HG02973 (cell line): ENCODE measurements around the gene TSPAN32.

Experiments used
- ATAC-seq: cut with Tn5 transposase; IDR thresholded peaks from one replicate; pipeline ENCODE4 v1.9.1; 2021; ENCODE audit warnings: moderate library complexity; ENCODE audit not compliant: unreplicated experiment

The TSPAN32 gene

DNA sequence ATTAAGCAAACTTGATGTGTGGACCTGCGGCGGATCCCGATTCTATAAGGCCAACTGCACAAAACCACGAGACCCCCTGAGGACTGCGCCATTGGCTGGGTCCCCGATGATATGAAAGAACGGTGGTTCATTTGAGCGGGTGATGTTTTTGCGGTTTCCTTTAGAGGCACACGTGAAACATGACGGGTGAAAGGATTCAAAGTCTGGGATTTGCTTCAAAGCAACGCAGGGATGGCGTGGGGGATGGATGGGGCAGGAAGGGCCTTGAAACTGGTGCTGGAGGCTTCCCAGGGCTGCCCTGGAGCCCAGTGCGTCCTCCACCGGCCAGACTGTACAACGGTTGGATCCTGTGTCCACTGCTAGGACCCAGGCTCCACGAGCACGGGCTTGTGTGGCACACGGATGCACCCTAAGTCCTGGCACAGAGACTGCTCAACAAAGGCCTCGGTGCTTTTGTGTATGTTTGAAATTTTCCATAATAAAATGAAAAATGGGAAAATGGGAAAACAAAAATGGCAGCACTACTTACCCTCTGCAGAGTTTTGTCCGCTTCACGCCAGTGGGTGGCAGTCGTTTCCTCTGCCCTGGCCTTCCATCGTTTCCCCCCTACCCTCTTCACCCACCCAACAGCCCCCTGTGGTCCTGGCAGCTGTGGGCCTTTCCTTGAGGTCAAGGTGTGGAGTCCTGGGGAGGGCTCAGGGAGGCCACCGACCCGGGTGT is 35.1 kb upstream of the TSPAN32 start:
- ATAC-seq: no peak

DNA sequence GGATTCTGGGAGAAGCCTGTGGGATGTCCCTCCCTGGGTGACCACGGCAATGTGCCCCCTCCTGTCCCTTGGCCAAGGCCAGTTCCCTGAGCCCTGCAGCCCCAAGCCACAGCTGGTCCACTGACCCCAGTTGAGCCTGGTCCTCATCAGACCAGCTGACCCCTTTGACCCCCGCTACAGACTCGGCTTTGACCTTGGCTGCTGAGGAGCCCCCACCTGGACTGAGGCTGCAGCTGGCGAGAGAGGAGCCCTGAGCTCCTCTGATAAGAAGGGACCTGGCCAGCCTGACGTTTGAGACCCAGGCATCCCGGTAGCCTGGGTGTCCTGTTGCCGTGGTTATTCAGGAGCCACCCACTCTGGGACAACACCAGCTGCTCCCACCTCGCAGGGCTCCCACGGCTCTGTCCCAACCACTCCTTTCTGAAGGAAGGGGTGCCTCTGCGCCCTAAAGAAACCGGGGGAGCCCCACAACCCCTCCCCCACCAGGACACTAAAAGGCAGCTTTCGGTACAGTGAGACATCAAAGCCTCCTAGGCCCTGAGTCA is 34.4 kb upstream of the TSPAN32 start:
- ATAC-seq: no peak

DNA sequence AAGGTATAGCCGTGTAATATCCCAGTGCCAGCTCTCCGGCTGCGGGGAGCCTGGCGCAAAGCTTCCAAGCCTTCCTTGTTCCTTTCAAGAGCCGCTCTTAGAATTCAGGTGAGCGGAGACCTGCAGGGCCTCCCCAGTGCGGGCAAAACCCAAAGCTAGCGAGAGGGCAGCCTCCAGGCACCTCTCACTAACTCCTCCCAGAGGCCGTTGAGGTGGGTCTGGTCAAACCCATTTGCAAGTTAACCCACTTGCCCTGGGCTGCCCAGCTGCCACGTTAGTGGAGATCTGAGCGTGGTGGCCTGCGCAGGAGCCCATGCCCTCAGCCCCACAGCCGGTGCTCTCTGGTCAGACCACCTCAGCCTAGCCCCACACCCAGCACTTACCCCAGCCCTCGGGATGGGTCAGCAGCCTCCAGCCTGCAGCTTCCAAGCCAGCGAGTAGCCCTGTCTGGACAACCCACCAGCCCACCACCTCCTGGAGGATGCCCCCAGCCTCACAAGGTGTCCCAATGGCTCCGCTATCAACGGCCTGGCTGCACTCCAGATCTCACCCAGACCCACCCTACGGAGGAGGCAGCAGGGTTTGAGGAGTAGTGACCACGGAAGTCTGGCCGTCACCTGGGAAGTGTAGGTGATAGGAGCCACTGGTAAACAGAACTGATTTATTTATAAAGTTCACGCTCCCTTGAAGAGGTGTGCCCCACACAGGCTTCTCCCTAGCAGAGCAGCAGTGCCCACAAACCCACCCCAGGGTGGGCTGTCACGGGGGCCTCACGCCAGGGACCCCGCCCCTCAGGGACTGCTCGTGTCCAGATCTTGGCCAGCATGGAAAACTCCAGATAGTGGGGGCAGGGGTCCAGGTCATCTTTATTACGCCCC is 33.7 kb upstream of the TSPAN32 start:
- no peak for ATAC-seq

DNA sequence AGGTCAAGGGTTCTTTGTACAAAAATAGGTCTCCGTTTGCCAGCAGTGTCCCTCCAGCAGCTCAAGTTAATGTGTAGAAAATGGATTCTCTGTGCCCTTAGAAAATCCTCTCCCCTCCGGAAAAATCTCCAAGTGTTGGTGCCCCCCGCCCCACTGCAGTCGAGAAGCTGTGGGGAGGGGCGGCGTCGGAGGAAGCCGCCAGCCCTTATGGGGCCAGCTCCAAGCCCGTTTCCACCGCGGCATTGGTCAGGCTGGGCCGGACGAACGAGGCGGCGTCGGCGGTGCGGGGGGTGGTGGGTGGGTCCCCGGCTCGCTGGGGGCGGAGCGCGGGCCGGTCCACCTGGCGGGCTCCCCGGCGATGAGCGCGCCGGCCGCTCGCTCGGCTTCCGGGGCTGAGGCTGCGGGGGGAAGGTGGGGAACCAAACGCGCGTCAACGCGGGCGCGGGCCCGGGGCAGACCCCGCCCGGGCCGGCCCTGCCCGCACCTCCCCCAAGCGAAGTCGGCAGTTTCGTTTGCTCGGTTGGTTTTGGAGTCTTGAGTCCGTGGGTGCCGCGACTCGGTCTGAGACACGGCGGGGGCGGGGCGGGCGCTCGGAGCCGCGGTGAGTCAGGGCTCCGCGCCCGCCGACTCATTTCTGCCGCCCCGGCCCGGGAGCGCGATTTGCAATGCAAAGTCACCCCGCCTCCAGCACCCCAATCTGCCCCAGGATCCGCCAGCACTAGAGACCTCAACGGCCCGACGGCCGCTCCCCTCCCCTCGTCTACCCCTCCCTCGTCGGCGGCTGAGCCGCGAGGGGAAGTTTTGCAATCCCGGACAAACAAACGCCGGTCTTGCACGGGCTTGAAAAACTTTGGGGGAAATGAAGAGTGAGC is 32.8 kb upstream of the TSPAN32 start:
- no peak for ATAC-seq

DNA sequence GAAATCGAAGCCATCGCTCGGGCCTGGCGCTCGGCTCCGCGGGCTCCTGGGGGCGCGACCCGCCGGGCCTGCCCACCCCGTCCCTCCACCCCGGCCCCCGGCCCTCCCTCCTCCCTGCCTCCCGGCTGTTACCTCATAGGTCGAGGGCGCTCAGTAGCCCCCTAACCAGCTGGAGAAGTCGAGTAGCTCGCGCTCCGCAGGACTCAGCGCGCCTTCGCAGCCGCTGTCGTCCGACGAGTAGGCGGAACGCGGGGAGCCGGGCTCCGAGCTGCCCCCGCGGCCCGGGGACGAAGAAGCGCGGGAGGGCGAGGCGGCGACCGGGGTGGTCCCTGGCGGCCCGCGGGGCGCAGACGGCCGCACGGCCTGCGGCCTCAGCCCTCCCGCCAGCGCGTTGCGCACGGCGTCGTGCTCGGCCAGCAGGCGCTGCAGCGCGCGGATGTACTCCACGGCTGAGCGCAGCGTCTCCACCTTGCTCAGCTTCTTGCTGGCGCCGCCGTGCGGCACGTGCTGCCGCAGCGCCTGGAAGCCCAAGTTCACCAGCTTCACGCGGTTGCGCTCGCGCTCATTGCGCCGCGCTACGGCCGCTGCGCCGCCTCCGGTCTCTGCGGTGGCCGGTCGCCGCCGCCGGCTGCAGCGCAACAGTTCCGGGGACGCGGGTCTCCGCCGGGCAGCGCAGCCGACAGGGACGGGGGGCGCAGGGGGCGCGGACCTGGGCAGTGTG is 32.1 kb upstream of the TSPAN32 start:
- no peak for ATAC-seq

DNA sequence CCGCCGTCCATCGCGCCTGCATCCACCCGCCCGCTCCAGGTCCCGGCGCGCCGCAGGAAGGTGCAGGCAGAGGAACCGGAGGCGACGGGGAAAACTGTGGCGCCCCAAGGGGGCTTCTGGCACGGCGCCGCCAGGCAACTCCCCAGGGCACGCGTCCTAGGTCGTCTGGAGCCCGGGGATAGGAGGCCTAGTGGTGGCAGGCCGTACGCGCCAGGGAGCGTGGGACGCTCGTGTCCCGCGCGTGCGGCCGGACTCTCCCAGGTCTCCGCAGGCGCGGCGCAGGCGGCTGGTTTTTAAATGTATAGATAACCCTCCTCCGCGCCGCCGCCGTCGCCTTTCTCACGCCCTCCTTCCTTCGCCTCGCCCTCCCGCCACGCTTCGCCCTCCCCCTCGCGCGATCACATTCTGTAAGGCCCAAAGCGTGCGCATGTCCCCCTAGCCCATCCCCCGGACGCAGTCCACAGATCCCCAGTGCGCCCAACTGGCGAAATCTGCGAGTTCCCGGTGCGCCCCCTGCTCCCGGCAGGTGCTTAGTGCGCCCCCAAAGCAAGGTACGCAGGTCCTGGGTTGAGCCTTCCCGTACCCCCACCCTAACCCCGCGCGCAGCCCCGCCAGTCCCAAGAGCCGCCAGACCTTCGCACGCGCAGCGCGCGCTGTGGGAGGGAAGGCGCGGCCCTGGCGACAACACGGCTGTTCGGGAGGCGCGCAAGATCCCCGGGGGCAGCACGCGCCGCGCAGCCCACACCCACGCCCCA is 31.3 kb upstream of the TSPAN32 start, which contains the start of gene ASCL2:
TSS of gene ASCL2 (minus strand) at position 267 of the 755 bp plus-strand sequence. CDS start at position 11, 256 bp downstream.
- no peak for ATAC-seq

DNA sequence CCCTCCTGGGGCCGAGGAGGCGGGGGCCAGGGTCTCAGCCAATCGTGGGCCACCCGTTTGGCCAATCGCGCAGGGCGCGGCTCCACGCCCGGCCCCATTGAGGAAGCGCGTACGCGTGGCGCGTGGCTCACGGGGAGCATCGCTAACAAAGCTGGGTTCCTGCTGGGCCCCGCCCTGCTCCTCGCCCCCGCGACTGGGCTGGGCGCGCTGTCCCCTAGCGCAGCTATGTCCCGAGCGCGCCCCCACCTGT is 30.8 kb upstream of the TSPAN32 start:
- no peak for ATAC-seq

DNA sequence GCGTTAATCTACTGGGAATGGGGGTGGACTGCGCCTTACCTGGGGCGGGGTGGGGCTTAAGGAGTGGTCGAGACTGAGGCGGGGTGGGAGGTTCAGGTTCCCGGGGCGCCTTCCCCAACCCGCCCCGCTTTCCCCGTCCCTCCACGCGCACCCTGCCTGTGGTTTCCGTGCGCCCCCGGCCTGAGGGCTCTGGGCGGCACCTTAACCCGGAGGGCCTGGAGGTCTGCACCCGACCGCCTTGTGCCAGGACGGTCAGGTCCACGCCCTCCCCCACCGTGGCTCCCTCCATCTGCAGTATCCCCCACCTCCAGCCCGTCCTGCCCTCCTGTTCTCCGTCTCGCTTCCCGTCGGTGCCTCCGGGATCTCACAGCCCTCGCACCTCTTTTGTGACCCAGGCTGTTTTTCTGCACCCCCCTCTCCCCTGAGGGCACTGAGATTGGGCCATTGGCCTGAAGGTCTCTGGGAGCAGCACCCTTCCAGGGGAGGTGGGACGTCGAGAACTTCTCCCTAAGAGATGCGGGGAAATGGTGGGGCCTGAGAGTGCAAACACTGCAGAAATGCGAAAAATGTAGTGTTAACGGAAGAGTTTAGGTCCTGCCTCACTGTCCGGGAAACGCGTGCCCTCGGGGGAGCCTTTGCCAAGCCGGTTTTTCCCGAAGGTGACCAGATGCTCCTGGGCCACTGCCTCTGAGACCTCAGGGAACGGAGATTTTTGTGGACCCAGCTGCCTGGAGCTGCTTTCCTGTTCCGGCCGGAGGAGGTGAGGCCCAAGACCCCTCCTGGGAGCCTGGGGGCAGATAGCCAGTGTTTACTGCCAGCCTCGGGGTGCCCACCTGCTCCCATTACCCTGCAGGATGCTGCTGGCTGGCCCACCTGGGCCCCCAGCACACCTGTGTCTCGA is 30.2 kb upstream of the TSPAN32 start:
- no peak for ATAC-seq

DNA sequence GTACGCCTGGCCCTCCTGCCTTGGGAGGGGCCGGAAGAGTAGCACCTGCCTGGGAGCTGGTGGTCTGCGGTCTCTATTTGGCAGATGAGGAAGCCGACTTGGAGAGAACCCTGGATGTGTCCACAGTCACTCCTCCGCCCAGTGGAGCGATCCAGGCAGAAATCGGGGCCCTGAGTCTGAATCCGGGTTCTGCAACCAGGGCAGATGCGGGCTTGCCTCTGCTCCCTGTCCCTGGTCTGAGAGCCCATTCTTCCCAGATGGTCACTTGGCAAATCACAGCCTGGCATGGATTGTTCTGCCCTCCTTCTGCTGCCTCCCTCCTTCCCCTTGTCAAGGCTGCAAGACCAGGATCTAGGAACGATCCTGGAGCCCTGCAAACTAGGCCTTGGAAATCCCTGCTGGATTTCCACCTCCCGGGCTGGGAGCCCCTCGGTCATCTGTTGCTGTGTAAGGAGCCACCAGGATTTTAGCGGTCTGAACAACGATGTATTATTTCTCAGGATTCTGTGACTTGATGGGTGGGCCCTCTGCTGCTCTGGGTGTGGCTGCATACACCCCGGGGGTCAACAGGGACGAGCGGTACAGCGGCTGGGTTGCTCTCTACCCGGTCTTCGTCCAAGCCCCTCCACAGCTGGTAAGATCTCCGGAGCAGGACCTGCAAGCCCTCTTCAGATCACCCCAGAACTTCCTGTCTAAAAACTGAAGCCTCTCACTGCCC is 29.4 kb upstream of the TSPAN32 start:
- ATAC-seq: no peak

DNA sequence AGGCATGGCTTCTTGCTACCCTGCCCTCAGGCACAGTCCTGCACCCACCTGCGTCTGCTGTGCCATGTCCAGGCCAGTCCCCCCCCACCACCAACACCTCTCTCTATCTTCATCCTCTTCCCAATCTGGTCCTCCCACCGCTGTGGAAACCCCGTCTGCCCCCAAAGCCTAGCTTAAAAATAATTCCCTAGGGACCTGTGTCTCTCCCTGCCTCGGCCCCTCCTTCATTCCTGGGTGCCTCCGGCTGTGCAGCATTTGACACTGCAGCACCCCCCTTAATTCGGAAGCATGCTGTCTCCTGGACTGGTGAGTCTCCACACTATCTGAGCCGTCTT is 28.9 kb upstream of the TSPAN32 start:
- ATAC-seq: no peak

DNA sequence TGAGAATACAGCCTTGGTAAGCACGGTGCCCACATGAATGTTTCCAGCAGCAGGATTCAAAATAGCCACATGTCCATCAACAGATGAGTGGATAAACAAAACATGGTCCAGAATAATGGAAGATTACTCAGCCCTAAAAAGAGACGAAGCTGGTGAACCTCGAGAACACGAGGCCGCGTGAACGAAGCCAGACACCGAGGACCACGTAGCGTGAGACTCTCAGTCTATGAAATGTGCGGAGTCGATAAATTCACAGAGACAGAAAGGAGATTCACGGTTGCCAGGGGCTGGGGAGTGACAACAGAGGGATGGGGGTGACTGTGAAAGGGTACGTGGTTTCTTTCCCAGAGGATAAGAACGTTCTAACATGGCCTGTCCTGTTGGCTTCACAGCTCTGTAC is 28.5 kb upstream of the TSPAN32 start:
- no peak for ATAC-seq

DNA sequence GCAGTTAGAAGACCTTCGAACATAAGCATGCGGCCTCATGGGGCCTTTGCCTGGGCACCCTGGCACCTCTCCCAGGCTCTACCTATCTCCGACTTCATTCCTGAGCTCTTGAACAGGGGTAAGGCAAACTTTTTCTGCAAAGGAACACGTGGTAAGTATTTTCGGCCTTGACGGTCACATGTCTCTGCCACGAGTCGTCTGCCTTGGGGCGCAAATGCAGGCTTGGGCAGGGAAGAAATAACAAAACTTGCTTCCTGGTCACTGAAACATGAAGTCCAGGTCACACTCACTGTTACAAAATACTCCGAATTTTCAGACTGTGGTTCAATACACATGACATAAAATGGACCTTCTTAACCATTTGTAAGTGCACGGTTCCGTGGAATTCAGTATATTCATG is 28.0 kb upstream of the TSPAN32 start:
- no peak for ATAC-seq

DNA sequence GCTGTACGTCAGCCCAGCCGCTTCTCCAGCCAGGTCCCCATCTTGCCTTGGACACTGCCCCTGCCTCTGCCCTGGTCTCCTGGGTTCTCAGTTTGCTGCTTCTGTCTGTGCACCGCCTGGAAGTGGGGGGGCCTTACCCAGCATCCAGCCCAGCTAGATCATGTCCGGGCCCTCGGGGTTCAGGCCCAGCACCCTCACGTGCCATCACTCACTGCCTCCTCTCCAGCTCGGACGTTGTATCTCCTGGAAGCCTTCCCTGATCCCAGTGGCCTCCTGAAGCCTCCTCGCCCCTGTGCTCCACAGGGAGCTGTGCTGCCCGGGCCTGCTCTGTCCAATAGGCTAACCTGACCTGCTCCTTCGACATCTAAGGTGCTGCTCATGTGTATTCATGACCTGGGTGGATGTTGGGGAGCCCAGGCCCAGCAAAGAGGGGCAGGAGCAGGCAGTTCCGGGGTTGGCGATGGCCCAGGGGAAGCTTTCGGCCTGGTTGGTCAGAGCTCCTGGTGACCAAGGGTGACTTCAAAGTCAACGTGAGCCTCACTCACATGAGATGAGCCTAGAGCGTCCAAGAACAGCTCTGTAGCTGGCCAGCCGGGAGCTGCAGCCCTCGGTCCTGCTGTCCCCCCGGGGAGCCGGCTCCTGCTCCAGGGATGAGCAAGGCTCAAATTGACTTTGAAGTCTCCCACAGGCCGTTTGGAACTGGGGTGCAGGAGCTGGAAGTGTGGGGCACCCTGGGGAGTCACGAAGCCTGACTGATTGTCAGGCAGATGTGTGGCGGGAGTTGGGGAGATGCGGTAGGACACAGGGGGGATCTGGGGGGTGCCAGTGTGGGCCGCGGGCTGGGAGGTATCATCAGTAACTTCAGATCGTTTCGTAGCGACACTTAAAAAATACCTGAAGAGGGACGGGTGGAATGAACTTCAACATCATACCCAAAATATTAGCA is 26.2 kb upstream of the TSPAN32 start:
- no peak for ATAC-seq

DNA sequence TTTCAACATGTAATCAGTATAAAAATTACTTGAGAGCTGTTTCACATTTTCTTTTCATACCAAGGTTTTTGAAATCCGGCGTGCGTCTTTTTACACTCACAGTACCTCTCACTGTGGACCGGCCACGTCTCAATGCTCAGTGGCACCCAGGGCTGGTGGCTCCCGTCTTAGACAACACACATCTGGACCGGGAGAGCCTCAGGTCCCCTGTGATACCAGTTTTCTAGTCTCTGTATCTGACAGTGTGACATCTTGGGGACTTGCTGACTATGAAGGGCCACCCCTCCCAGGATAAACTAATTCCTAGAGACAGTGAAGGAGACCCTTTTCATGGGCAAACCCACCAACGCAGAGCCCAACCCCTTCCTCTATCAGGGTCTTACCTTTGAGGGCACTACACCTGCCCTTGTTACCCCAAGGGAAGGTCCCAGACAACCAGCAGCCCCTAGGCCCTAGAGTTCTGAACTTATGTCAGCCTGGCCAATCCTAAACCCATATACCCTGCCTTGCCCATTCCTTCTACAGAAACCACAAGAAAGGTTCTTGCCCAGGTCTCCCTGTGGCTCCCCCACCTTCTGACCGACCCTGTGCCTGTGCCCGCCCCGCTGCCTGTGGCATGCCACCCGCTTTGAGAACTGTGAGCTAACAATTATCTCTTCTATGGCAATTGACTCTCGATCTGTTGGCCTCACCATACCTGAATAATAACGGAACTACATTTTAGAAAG is 25.4 kb upstream of the TSPAN32 start:
- no peak for ATAC-seq

DNA sequence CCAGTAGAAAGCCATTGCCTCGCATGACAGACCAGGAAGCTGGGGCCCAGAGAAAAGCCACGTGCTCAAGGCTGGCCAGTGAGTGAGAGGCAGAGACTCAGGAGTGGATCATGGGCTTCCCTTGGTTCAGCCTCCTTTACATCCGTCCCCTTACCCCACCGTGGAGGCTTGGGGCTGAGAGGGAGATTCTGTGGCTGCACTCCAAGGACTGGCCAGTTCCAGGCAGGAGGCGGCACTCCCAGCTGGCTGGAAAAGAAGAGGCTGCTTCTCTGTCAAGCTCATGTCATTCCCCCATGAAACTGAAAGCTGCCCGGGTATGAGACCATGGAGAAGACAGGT is 24.8 kb upstream of the TSPAN32 start:
- ATAC-seq: no peak

DNA sequence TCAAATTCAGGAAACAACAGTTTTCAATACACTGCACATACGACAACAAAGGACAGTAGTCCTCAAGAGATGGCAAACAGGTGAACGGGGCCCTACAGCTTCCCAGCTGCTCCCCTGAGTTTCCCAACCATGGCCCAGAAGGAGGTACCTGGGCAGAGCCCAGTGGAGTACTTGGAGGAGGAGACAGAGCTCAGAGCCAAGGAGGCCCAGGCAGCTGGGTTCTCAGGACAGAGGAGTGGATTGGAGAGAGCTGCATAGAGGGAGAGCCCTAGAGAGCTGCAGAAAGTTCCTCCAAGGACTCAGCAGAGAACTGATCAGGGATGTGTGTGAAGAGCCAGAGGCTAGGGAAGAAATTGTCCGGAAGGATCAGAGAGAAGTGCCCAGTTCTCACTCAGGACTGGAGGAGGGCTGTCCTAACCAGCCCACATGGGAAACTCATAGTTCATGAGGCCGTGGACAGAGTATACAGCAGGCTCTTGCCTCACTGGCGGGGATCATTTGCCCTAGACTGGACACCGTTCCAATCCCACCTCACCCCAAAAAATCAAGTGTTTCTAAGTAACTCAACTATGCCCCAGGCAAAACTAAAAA is 23.8 kb upstream of the TSPAN32 start:
- no peak for ATAC-seq
